ENCODE data around the gene HRH3.
A peak's percentile ranks its signal among the peaks of the same experiment; 100 is the strongest.

The HRH3 gene

DNA sequence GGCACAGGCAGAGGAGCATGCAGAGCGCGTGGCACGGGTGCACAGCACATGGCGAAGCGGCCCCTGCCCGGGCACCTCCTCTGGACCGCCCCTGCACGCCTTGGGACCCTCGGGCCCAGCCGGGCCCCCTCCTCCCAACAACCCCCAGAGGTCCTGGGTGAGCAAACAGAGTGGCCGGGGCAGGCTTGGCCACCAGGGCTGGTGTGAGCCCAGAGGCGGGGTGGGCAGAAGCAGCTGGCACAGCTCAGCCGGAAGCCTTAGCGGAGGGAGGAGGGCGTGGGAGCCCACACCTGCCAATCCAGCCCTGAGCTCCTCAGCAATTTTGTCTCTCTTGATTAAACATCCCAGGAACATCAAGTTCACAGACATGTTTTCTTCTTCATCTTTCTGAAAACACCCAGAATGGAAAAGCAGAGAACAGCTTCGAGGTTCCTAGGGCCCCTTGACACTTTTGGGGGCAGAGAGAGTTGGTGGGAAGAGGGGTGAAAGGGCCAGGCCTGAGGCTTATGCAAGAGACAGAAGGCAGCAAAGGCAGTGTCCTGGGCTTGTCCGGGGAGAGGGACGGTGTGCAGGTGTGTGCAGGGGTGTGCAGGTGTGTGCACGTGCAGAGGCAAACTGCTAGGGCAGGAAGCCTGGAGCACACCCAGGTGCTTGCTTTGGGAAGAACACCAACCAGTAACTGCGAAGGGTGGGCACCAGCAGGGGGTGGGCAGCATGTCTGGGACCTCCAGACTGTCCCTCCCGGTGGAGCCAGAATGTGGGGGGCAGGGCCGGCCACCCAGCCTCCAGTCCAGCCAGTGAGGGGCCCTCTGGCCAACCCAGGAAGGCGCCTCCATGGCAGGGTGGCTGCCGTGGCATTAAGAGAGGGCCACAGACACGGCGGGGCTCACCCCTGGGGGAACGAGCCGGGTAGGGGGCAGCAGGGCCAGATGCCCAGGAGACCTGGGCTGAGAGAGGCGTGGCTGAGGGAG lies 4.8 kb downstream of the HRH3 start:
- no peak for DNase-seq

DNA sequence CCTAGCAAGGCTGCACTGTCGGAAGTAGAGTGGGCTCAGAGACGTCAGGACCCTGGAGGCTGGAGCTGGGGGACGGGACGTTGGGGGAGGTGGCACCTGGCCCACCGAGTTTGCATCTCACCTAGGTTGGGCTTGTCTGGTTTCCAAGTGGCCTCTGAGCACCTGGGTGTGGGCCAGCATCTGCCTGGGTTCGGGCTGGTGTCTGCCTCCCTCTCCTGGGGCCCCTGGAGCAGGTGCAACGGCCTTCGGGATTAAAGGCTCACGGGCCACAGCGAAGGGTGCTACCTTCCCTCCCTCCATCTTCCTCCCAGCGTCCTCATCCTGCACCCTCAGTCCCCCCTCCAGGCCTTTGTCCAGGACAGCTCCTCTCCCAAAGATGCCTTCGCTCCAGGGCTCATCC lies 6.0 kb downstream of the HRH3 start:
- peak; percentile 23 for DNase-seq

DNA sequence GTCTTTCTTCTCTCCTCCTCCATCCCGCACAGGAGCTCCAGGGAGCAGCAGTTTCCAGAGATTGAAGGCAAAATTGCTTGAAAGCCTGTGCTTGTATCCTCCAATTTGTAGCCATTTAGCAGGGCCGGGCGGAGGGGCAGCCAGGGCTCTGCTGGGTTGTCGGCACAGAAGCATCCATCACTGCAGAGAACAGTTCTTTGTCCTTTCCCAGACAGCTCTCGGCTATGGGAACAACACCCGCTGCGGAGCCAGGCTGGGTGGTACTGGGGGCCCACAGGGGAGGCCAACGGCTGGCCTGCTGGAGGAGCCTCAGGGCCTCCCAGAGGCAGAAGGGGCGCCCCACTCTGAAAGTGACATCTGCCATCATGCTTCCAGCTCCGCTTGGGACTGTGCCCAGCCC lies 7.8 kb downstream of the HRH3 start:
- DNase-seq = no peak

DNA sequence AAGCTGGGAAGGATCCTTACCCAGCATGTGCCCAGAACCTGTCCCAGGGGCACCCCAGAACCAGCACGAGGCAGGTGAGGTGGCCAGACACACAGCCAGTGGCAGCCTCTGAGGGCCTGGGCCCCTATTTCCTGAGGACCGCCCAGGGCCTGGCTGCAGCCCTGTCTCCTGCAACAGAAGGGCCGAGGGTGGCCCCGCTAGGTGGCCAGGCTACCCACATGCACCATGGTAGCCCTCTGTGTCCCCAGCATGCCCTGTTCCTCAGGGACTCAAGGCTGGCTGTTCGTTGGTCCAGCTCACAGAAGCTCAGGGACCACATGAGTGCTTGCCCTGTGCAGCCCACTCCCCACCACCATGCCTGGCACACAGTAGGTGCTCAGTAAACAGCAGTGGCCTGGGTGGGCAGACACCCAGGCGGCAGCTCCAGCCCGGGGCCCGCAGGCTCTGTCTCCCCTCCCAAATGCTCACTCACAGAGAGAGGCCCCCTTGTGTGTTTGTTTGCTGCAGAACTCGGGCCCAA lies 8.2 kb downstream of the HRH3 start:
- DNase-seq = no peak

DNA sequence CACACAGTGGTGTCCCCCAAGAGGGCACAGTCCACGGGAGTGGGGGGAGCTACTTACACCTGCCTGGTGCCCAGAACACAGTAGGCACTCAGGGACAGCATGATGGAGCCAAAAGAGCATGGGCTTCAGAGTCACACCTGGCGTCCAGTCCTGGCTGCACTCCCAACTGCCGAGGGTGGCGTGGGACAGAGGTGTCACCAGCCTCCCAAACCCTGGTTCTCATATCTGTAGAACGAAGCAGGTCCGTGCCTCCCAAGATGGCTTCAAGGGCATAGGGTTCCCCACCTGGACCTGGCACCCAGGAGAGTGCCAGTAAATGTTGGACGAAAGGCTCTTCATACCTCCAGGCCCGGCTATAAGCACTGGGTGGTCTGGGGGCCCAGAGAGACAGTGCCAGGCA lies 8.9 kb downstream of the HRH3 start:
- no peak for DNase-seq

DNA sequence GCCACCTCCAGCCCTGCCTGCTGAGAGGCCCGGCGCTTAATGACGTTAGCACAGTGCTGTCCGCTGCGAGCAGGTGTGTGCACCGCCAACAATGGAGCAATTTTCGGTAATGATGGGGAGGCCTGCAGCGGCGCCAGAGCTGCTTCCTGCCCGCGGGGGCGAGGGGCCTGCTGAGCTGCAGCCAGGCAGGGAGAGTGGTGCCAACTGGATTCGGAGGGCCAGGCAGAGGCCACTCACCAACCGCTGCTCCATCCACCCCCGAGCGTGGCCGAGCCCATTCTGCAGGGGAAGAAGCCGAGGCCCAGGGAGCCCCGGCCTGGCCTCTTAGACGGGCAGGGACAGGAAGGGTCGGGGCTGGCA lies 9.6 kb downstream of the HRH3 start:
- no peak for DNase-seq

DNA sequence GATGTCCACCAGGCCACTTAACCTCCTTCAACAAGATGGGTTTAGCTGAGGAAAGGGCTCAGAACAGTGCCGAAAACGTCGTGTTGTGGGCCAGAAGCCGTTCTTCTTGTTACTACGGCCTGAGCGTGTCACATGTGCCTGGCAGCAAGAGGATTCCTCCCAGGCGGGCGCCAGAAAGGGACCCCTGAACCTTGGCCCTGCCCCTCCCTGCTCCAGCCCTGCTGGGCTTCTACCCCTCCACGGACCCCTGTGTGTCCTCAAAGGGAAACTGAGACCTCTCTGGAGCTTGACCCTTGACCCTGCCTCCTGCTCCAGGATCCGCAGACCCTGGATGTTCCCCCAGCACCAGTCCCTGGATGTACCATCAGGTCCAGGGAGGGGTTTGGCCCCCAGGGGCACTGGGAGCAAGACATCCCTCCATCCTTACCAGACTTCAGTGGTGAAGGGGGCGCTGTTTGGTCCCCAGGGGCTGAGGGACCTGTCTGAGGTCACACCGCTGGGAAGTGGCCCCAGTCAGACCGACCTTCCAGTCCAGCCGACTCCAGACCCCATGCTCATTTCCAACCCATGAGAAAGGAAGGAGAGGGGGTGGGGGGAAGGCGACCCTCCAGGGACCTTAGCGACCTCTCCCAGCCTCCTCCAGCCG lies 10.1 kb downstream of the HRH3 start:
- DNase-seq = no peak

DNA sequence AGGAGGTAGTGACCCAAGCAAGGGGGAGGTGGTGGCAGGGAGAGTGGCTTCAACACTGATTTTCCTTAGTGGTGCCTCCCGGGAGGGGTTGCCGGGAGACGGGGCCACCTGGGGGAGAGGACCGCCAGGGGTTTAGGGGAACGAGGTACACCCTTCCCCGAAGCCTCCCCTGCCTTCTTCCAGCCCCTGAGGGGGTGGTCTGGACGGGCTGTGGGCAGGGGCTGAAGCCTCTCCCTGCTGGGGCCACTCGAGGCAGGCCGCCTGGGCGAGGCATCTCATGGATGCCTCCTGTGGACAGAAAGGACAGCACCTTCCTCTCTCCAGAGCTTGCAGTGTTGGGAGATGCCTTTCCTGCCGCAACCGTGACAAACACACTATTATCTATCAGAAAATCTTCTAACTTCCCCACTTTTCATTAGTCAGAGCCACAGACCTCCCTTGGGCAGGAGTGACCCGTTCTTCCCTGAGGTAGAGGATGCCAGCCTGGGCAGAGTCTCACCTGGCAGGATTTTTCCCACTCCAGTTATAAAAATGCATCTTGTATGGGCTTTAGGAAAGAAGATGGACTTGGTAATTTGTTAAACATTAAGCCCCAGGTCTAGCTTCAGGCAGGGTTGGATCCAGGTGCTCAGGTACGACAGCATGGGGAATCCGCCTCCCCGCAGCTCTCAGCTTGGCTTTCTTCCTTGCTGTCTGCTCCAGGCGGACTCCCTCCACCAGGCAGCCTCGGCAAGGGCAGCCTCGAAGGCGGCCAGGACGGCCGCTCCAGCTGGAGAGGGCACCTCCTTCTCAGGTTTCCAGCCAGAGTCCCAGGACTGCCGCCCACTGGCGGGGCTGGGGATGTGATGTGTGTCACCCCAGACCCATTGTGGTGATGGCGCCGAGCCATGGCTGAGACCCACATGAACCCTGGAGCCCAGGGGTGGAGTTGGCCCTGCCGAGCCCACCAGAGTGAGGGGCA lies 11.0 kb downstream of the HRH3 start:
- DNase-seq = no peak

DNA sequence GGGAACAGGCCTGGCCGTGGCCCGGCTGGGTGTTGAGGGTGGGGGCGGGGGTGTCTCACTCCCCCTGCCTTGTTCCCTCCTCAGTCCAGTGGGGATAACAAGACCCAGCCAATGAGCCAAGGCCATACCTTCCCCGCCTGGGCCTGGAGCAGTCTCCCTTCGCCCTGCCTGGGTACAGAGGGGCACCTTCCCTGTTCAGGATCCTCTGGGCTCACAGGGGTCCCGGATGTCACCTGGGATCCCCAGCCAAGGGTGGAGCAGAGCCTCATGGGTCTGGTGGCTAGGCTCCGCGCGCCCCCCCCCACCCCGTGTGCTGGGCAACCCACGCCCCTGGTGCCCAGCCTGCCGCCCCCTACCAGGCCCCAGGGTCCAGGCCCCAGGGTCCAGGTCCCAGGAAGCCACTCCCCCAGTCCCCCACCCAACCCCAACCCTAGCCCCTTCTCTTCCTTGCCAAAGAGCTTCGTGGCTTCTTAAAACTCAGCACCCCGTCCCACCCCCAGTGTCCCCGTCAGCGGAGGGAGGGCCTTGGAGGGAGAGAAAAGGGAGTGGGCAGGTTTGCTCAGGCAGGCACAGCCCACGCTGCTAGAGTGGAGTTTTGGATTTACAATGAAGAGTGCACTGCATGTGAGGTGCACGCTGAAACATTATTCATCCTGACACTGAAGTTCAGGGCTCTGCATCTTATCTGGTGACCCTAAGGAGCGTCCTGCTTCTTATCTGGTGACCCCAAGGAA lies 11.8 kb downstream of the HRH3 start:
- no peak for DNase-seq

DNA sequence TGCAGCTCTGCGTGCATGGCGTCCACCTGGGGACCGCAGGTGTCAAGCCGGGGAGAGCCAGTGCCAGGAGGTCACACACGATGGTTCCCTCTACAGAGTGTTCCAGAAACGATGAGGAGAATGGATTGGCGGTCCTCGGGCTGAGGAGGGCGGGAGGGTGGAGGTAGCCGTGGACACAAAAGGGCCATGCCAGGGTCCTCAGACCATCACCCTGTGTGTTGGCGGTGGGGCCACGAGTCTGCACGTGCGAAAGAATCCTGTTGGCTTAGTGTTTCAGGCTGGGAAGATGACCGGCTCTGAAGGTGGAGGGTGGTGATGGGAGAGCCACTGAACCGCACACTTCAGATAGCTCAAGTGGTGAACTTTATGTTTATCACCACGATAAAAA lies 13.7 kb downstream of the HRH3 start:
- no peak for DNase-seq

DNA sequence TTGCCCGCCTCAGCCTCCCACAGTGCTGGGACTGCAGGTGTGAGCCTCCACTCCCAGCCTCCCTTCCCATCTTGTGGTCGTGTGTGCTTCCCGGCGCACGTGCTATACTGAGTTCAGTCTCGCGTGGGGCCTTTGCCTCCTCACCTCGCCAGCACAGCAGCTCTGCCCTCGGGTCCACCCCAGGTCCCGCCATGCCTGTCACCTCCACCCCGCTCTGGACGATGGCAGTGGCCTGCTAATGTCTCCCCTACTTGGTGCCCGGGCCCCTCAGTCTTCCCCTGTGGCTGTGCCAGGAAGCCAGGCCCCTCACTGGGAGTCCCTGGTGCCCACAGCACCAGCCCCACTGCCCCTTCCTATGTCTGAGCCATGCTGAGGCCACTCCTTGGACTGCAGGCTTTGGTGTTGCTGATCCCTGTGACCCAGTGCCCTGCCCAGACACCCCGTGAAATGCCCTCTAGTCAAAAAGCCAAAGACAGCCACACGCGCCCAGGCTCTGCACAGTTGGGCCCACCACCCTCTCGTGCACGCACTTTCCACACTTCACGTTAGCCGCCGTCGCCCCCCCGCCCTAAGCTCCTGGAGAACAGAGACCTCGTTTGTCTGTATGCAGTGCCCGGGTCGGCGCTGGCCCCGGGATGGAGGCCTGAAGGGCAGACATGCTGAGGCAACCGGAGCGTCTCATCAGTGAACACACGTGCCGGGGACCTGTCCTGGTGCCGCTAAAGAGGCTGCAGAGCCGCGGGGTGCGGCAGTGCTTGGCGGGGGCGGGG lies 14.3 kb downstream of the HRH3 start:
- DNase-seq = no peak

DNA sequence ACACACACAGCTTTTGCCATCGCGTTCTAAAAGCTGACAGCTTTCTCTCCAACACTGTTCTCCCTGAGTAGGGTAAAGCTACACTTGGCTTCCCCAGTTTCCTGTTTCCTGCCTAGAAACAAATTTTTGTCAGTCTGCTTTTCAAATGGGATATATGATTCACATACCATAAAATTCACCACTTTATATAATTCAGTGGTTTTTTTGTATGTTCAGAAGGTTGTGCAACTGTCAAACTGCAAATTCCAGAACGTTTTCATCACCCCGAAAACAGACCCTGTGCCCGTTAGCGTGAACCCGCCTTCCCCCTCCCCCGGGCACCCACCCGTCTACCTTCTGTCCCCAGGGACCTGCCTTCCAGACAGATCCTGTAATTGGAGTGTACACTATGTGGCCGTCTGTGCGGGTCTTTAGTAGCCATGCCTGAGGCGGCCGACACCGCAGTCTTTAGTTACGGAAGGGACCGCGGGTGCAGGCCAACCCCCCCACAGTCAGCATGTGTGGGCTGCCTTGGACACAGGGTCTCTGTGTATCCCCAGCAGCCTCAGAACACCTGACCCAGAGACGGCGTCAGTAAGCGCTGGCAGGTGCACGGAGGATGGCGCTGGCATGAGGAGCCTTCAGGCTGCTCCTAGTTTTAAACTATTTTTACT lies 16.6 kb downstream of the HRH3 start:
- DNase-seq = no peak

DNA sequence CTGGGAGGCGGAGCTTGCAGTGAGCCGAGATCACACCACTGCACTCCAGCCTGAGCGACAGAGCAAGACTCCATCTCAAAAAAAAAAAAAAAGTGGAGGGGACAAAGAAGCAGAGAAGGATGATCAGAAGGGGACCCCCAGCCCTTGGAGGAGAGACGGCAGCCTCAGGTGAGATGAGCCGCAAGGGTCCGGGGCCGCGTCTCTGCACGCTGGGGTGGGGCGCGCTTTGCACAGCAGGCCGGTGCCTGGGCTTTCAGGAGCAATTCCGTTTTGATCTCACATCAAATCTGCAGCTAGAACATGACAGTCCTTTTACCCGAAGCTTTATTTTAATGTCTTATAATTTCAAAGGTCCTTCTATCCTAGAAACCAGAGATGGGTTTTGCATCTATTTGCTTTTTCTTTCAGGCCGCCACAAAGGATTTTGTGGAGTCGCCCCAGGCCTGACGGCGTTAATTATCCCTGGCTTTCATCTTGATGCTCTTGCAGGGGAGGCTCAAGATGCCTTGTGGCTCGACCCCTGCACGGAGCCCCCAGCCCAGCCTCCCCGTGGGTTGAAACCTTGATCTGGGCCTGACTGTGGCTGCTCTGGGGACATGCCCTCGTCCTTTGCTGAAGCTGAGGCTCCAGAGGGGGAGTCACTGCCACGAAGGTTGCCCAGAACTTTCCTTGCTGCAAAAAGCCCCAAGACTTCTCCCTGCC lies 17.3 kb downstream of the HRH3 start:
- DNase-seq = no peak

DNA sequence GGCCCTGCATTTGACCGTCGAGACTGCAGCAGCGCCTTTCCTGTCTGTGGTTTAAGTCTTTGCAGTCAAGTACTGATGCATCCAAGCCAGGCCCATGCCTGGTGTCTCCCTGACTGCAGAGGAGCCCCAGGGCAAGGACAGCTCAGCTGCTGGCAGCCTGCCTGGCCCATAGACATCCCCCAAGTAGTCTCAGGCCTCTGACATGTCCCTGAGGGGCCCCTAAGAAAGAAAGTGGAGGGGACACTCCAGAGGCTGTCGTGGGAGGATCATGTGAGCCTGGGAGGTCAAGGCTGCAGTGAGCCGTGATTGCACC lies 18.0 kb downstream of the HRH3 start:
- peak; percentile 52 for DNase-seq

DNA sequence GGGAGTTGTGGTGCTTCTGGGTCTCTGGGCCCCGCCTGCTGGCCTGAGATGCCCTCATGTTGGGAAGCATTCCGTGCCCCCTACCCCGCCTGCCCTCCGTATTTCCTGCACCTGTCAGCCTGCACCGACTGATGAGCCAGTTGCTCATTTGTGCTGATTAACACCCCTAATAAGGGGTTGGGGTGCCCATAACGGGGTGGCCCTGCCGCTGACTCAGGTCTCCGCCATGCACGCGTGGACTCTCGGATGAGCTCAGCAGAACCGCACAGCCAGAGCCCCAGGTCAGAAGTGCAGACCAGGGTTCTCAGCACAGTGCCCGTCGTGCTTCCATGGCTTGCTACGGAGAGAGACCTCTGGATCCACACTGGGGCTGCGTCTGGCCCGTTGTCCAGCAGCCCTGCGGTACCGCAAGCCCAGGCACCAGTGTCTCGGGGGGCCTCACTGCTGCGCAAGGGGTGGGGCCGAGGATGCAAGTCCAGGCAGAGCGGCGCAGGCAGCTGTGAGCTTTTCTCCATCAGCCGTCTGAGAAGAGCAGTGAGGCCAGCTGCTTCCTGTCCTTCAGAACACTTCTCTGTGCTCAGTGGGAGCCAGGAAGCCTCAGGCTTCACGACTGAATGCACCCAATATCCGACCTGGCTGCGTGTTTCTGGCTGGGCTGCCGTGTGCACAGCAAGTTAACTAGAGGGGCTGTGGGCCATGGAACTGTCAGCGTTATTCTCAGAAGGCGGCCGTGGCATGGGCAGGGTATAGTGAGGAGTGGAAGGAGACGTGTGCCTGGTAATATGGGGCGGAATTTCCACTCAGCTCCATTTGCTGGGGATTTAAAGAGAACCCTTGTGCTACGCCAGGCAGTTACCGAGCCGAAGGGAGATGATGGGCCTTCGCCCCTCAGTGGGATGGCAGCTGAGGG lies 18.6 kb downstream of the HRH3 start:
- peak; percentile 79 for DNase-seq

DNA sequence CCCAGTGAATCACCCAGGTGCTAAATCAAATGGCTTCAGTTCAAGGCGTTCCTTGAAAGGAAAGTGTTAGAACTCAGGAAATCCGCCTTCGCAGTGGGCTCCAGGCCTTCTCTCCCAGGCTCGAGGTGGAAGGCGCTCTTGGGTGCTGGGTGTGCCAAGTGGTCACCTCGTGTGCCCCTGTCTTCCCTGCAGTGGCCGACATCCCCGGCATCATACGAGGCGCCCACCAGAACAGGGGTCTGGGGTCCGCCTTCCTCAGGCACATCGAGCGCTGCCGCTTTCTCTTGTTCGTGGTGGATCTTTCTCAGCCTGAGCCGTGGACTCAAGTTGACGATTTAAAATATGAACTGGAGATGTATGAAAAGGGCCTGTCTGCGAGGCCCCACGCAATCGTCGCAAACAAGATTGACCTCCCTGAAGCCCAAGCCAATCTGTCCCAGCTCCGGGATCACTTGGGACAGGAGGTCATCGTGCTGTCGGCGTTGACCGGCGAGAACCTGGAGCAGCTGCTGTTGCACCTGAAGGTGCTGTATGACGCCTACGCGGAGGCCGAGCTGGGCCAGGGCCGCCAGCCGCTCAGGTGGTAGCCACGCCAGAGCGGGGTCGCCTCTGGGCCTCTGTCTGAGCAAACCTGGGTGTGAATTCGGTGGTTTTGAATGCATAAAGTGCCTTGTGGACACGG lies 19.4 kb downstream of the HRH3 start:
- DNase-seq = no peak

DNA sequence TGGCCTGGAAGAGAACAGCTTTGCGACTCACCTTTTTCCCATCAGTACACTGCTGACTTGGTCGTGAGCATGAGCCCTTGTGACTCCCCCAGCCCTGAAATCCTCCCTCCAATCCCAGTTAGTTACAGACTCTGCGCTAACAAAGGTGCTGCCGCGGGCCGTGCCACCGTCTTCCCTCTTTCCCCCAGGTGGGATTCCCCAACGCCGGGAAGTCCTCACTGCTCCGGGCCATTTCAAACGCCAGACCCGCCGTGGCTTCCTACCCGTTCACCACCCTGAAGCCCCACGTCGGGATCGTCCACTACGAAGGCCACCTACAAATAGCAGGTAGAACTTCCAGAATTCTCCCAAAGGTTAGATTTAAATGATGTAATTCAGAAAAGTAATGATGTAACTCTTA lies 21.1 kb downstream of the HRH3 start:
- no peak for DNase-seq

DNA sequence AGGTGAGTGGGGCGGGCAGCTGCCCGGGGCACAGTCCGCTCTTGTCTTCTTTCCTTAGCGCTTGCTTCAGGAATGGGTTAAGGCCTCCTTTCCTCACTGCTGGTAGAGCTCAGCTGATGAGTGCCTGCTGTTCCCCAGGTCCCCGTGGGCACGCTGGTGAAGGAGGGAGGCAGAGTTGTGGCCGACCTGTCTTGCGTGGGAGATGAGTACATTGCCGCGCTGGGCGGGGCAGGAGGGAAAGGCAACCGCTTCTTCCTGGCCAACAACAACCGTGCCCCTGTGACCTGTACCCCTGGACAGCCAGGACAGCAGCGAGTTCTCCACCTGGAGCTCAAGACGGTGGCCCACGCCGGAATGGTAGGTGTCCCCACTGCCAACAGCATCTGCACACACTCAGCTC lies 21.6 kb downstream of the HRH3 start:
- DNase-seq = no peak

DNA sequence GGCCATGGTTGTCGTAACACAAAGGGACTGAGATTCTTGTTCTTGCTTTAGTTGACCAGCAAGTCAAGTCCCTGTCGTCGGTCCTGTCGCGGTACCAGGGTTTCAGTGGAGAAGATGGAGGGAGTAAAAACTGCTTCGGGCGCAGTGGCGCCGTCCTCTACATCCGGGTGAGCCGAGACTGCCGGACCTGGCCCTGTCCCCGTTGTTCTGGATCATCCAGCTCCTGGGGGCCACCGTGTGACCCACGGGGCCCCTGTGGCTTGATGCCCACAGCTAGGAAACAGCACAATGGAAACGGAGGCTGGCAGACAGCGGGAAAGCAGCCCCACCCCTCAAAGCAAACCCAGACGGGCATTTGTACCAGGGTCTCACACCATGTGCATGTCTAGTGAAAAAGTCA lies 22.3 kb downstream of the HRH3 start:
- DNase-seq = no peak

All from DMS79 (cell line).